ENCODE data around the gene PTGR3.

PTGR3 gene

DNA sequence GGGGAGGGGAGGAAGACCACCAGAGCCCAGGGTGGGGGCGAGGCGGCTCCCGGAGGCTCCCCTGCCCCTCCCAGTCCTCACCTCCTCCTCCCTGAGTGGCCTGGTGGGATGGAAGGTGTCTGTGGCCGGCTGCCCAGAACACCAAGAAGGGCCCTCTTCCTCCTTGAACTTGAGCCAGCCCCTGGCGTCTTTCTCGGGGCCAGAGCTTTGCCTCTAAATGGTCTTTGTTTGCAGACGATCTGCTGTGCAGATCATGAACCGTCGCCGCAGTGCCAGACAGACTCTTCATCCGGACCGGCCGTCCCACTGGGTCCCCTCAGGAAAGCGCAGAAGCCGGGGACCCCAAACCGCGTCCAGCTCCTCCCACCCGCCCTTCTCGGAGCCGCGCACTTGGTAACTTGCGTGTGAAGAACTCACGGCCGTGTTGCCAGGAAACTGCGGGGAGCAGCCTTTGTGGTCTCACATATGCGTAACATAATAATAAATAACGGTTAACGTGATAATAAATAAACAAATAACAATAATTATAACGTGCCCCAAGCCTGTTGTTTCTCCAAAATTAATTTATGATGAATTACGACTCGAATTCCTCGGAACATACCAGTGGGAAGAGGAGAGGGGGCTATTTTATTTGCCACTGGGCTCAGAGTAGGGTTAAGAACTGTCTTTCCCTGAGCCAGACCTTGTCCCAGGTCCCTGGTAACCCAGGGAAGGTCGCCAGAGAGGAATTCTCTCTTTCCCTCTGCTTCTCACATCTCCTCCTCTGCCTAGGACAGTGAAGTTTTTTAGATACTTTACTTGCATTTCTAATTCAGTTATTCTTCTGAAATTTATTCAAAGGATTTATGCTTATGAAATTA is 41.0 kb downstream of the PTGR3 start:
- DNase-seq, result no peak

DNA sequence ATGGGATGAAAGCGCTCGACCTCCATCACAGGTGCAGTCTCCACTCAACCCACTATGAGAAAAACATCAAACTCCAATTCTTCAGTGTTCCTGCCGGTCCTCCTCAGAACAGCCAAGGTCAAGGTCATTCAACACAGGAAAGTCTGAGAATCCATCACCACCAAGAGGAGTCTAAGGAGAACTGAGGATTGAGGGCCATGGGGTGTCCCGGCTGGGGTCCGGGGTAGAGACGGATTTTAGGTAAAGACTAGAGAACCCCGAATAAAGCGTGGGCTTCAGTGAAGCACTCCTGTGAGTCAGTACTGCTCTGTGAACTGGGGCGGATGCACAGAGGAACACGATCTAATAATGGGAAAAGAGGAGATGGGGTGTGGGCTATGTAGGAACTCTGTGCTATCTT is 41.8 kb downstream of the PTGR3 start:
- no peak for DNase-seq

DNA sequence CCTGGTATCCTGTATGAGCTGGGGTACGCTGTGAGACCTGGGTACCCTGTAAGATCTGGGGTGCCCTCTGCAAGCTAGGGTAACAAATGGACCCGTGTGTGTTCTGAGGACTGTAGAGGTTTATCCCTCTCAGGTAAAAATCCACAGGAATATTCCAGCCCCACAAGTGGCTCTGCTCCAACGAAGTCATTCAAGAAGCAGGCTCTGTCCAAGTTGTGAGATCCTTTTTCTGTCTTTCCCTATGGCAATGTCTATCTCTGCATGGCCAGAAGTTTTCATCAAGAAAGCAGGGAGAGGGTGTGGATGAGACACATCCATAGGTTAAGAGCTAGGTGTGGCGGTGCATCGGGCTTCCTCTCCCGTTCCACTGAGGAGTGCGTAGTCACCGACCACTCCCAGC is 43.0 kb downstream of the PTGR3 start:
- DNase-seq, result no peak

DNA sequence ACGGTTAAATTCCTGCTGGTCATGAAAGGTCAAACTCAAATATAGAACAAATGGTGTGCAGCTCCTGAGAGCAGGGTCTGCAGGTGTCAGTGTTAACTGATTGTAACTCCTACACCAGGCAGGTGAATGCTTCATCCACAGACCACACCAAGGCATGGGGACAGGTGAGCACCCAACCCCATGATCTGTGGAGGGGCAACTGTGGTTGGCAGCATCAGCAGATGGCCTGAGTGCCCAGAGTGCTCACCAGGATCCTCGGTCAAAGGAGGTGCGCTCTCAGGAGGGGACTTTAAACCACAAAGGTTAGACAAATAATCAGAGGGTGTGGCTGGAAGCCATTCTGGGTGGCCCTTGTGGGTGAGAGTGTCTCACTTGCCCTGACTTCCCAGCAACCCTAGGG is 44.5 kb downstream of the PTGR3 start:
- DNase-seq, result no peak

DNA sequence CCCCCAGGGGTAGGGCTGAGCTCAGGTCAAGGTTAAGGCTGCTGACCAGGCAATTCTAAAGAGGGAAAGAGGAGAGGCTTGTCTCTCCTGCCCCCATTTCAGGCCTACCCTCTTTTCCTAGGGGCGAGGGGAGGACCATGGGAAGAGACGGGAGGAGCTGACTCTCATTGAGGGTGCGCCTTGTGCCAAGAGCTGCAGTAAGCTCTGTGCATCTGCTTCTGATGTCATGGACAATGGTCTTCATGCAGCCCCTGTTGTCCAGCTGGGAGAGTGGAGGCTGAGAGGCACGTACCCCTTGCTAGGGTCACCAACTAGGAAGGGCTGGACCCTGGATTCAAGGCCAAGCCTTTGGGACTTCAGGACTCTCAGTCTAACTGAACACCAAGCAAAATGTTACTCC is 45.2 kb downstream of the PTGR3 start:
- DNase-seq, result no peak

DNA sequence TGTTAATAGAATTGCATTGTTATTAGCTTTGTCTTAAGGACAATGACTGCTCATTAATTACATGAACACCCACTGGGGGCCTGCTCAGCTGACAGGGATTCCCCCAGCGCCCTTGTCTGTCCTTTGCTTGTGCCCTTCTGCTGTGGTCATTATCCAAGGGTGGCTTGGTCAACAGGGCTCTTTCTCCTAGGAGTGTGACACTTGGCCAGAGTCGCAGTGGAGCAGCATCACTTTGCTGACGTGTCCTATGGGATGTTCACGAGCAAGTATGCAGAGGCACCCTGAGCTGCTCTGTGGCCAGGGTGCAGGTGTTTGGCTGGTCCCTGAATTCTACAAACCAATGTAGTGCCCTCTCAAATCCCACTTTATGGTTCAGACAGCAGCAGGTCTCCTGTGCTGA is 46.0 kb downstream of the PTGR3 start:
- no peak for DNase-seq

DNA sequence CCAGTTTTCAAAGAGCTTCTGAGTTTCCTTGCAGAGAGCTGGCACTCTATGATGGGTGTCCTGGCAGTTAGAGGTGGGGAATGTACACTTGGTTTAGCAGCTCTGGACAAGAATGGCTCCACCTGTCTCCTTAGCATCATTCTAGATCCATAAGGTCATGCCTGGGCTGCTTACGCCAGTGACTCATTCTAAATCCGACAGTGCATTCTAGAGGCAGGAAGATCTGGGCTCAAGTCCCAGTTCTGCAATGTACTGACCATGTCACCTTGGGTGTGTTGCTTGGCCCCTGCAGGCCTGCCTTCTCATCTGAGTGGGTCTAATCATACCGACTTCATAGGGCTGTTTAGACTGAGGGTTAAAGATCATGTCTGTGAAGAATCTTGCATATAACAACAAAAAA is 46.5 kb downstream of the PTGR3 start:
- DNase-seq, result no peak

DNA sequence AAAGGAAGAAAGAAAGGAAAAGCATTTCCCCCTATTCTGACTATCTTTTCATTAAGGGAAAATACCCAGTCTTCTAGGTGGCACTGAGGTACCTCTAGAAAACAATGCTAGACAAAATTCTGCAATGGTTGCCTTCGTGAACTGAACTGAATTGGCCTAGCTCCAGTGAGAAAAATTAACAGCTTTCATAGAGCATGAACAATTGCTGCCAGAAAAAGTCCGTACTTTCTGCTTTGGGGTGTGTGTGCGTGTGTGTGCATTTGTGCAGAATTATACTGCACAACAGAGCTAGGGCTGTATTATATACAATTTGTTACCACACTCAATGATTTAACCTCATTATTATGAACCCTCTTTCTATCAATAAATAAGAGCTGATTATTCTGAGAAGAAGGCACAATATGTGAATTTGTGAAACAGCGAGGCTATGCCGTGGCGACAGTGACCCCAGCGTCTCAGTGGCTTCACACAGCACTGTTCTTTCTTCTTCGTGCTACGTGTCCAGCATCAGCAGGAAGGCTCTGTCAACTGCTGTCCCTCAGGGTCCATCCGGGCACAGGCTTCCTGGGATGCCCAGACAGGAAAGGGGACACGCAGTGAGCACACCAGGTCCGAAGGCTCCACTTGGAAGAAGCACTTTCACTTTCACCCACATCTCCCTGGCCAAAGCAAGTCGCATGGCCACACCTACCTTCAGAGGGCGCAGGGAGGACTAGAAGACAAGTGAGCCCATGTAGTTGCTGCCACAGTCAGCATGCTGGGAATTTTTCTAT is 47.5 kb downstream of the PTGR3 start:
- DNase-seq, result peak in 1 of 2 experiments; percentile 9

DNA sequence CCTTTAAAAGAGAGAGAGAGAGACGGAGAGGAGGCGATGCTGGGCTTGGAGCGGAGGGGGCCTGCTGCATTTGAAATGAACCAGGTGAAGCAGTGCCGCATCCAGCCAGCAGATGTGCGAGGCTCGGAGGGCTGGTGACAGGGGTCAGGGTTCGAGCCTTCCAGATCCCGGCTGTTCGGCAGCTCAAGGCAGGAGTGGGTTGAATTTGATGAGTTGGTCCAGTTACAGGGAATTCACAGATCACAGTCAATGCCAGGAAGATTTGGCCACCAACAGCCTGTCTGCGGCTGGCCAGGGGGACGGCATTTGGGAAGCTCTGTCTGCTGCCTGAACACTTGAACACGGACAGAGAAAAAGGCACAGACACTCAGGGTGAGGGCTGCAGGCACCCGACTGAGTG is 48.6 kb downstream of the PTGR3 start:
- DNase-seq, result no peak

DNA sequence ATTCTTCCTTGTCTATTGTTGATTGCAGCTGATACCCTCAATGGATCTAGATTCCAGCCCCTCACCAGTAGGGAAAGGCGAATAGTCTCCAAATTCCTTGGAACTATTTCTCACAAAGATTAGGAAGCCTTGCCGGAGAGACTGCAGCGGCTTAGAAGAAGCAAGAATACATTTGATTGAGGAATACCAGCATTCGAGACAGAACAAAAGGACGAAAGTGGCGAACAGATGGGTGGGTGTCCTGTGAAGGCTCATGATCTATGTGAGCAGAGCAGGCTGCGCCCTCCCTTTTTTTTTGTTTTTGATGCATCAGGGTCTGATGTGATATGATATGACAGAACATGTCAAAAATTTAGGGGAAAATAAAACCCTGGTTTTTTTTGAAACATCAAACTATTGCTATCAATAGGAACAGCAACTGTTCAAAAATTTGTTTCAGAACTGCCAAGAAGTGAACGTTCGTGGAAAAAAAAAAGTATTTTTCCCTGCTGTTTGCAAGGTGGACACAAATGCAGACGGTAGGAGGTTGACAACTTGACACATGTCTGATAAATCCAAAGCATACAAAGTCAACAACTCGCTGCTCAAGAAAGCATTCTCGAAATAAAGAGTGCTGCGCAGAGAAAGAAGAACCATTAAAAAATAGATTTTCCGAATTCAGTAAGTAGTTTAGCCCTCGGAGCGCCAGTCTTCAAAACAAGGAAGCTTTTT is 49.1 kb downstream of the PTGR3 start:
- DNase-seq, result no peak

DNA sequence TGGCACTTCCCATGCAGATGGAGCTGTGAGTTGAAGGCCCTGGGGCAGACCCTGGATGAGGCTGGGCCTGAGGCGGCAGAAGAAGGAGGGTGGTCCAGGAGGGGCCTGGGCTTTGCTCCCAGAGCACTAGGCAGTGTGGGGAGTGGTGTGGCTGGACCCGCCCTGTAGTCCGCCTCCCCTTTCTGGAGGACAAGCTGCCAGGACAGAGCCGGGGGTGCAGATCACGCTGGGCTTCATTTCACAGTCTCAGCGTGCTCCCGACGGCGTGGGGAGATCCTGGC is 49.8 kb downstream of the PTGR3 start:
- no peak for DNase-seq
